HepG2 (cell line): ENCODE results near the gene S1PR3.

Experiments used
- CTCF ChIP-seq: sonication (generic); formaldehyde crosslinking; IDR thresholded peaks from 2 replicates; pipeline ENCODE4 v1.5.0; 2020; ENCODE audit warnings: mild to moderate bottlenecking, missing genetic modification reagents, moderate library complexity
- GABPB1 ChIP-seq: IDR thresholded peaks from 2 replicates; pipeline ENCODE4 v1.6.1; 2016; ENCODE audit warnings: mild to moderate bottlenecking, missing genetic modification reagents, moderate library complexity, missing compliant biosample characterization
- LCORL ChIP-seq, 2 experiments: fragments of 450-650 bp in 1 of 2; sonication (generic) in 1 of 2; formaldehyde crosslinking in 1 of 2; IDR thresholded peaks; 2 replicates each; pipeline versions ENCODE4 v1.5.0 to v1.6.1; 2017 to 2020; ENCODE audit warnings: antibody characterized with exemption in 1 of 2, missing genetic modification reagents in 1 of 2
- NFYB ChIP-seq: sonication (generic); formaldehyde crosslinking; IDR thresholded peaks from 2 replicates; pipeline ENCODE4 v1.4.0; 2020; ENCODE audit warnings: missing genetic modification reagents
- PAWR ChIP-seq: sonication (generic); formaldehyde crosslinking; IDR thresholded peaks from 2 replicates; pipeline ENCODE4 v1.4.0; 2020; ENCODE audit warnings: missing genetic modification reagents, mild to moderate bottlenecking, borderline replicate concordance
- POLR2A ChIP-seq, 2 experiments: IDR thresholded peaks; 2 replicates each; pipeline ENCODE4 v1.6.1; 2011; ENCODE audit warnings: low read depth in 2 of 2, low read length in 2 of 2, mild to moderate bottlenecking in 1 of 2, moderate library complexity in 1 of 2; ENCODE audit not compliant: insufficient read depth in 1 of 2
- SP5 ChIP-seq: IDR thresholded peaks from 2 replicates; pipeline ENCODE4 v1.6.1; 2016; ENCODE audit warnings: low read depth, borderline replicate concordance
- THYN1 ChIP-seq: sonication (generic); formaldehyde crosslinking; IDR thresholded peaks from 2 replicates; pipeline ENCODE4 v1.8.1; 2023; ENCODE audit warnings: low read depth, mild to moderate bottlenecking, moderate library complexity, missing genetic modification reagents, borderline replicate concordance
- ZNF512 ChIP-seq: sonication (generic); formaldehyde crosslinking; IDR thresholded peaks from 2 replicates; pipeline ENCODE4 v1.4.0; 2020; ENCODE audit warnings: mild to moderate bottlenecking, missing genetic modification reagents
- ZNF792 ChIP-seq: IDR thresholded peaks from 2 replicates; pipeline ENCODE4 v1.6.1; 2016

- no peak for TF ChIP-seq NFYB (CRISPR knock-in tag)
- TF ChIP-seq PAWR (CRISPR knock-in tag): no peak
- no peak for TF ChIP-seq ZNF512 (CRISPR knock-in tag)
- TF ChIP-seq CTCF: no peak
- no peak for TF ChIP-seq SP5
- TF ChIP-seq GABPB1 (CRISPR knock-in tag): no peak
- no peak for TF ChIP-seq POLR2A (IDR thresholded peaks at IDR 0.05; ENCODE audit: insufficient read depth in 1 of 2, low read depth in 2 of 2, low read length in 2 of 2)
- TF ChIP-seq LCORL (IDR thresholded peaks at IDR 0.05): 0 out of 2 replicates have a peak, but pooled peaks have one; percentile 47
- no peak for TF ChIP-seq LCORL (CRISPR knock-in tag; IDR thresholded peaks at IDR 0.05)
- TF ChIP-seq THYN1 (CRISPR knock-in tag): no peak
- no peak for TF ChIP-seq ZNF792 (CRISPR knock-in tag)
Observed at GRCh38 chr9:89006267-89006666, 15.0 kb downstream of the S1PR3 start.
